SK-N-SH (cell line): Measurements from ENCODE around the gene ADNP2. TPM values are rescaled to one million over a fixed set of nuclear protein-coding genes. Genes with fewer than 3 reads are reported as not detected.
A peak's percentile ranks its signal among the peaks of the same experiment; 100 is the strongest.

ENCODE experiments used
- CTCF ChIA-PET: fragments of 300-600, 350-600 bp; formaldehyde crosslinking; extraction: SDS; loops from one replicate; lab custom pipeline; 2021; lab: Yijun Ruan, JAX
- POLR2A ChIA-PET: fragments of 350-600 bp; sonication (Branson Sonifier 250); formaldehyde crosslinking; extraction: SDS; loops from one replicate; lab custom pipeline; 2020; ENCODE audit warnings: antibody characterized with exemption, inconsistent platforms; lab: Yijun Ruan, JAX
- DNase-seq: peaks from one replicate; pipeline ENCODE4 v3.0.0; 2012
- H2AFZ ChIP-seq: fragments of 200-600 bp; sonication (generic); 2 replicates; pipeline ENCODE4 v1.8.1; 2016; ENCODE audit warnings: antibody characterized with exemption, mild to moderate bottlenecking, low read depth
- H3F3A ChIP-seq: fragments of 200-600 bp; sonication (generic); replicated peaks from 2 replicates; pipeline ENCODE3; 2016; ENCODE audit warnings: antibody characterized with exemption, mild to moderate bottlenecking; ENCODE audit not compliant: insufficient read depth
- H3K27ac ChIP-seq, 2 experiments: fragments of 200-500 bp in 1 of 2; fragments of 200-600 bp in 1 of 2; sonication (Bioruptor generic) in 1 of 2; sonication (generic), shearing (Covaris generic) in 1 of 2; 2 replicates each; pipeline versions ENCODE4 v1.5.1 to v1.6.1; 2014 to 2016; ENCODE audit warnings: low read depth in 2 of 2, inconsistent platforms in 1 of 2, low read length in 1 of 2, mild to moderate bottlenecking in 1 of 2, mixed read lengths in 1 of 2
- H3K27me3 ChIP-seq: fragments of 200-600 bp; sonication (generic), shearing (Covaris generic); 2 replicates; pipeline ENCODE4 v1.6.1; 2016; ENCODE audit warnings: mixed run types; ENCODE audit not compliant: insufficient read depth
- H3K36me3 ChIP-seq, 2 experiments: fragments of 200-500 bp in 1 of 2; fragments of 200-600 bp in 1 of 2; sonication (Bioruptor generic) in 1 of 2; sonication (generic) in 1 of 2; replicated peaks in 1 of 2; 2 replicates each; pipeline versions ENCODE3 to v1.5.1; 2014 to 2016; ENCODE audit warnings: low read length in 1 of 2, mild to moderate bottlenecking in 1 of 2; ENCODE audit not compliant: insufficient read depth in 2 of 2, control insufficient read depth in 1 of 2
- H3K4me1 ChIP-seq, 2 experiments: fragments of 200-500 bp in 1 of 2; fragments of 200-600 bp in 1 of 2; sonication (Bioruptor generic) in 1 of 2; sonication (generic), shearing (Covaris generic) in 1 of 2; 2 replicates each; pipeline versions ENCODE4 v1.5.1 to v1.6.1; 2014 to 2016; ENCODE audit warnings: low read depth in 1 of 2, low read length in 1 of 2, mixed run types in 1 of 2; ENCODE audit not compliant: insufficient read depth in 2 of 2, control insufficient read depth in 1 of 2
- H3K4me2 ChIP-seq: fragments of 200-600 bp; sonication (generic), shearing (Covaris generic); 2 replicates; pipeline ENCODE4 v1.6.1; 2017; ENCODE audit warnings: mixed run types
- H3K4me3 ChIP-seq, 2 experiments: fragments of 200-500 bp in 1 of 2; fragments of 200-600 bp in 1 of 2; sonication (Bioruptor generic) in 1 of 2; sonication (generic), shearing (Covaris generic) in 1 of 2; 2 replicates each; pipeline versions ENCODE4 v1.5.1 to v1.8.1; 2014 to 2016; ENCODE audit warnings: low read depth in 2 of 2, inconsistent platforms in 1 of 2, low read length in 1 of 2, mild to moderate bottlenecking in 1 of 2, mixed read lengths in 1 of 2, moderate library complexity in 1 of 2
- H3K79me2 ChIP-seq: fragments of 200-600 bp; sonication (generic); 2 replicates; pipeline ENCODE4 v1.8.1; 2017; ENCODE audit warnings: mild to moderate bottlenecking; ENCODE audit not compliant: insufficient read depth
- H3K9ac ChIP-seq: fragments of 200-600 bp; sonication (generic); 2 replicates; pipeline ENCODE4 v1.6.1; 2017; ENCODE audit warnings: mixed run types
- H3K9me2 ChIP-seq: fragments of 200-600 bp; sonication (generic); 2 replicates; pipeline ENCODE4 v1.6.1; 2017; ENCODE audit warnings: mixed run types
- H3K9me3 ChIP-seq: fragments of 200-600 bp; sonication (generic); 2 replicates; pipeline ENCODE4 v1.6.1; 2017; ENCODE audit warnings: mixed run types, mild to moderate bottlenecking, moderate library complexity
- H4K20me1 ChIP-seq: fragments of 200-600 bp; sonication (generic); 2 replicates; pipeline ENCODE4 v1.6.1; 2017; ENCODE audit warnings: mild to moderate bottlenecking, mixed run types; ENCODE audit not compliant: insufficient read depth
- CHD2 ChIP-seq: fragments of 150-350 bp; IDR thresholded peaks from 2 replicates; pipeline ENCODE4 v1.6.1; 2018; ENCODE audit warnings: low read length; ENCODE audit not compliant: partially characterized antibody
- CTCF ChIP-seq: fragments of 200-600 bp; sonication (generic); IDR thresholded peaks from 2 replicates; pipeline ENCODE4 v1.6.1; 2017; ENCODE audit warnings: antibody characterized with exemption, mild to moderate bottlenecking, moderate library complexity
- ELF1 ChIP-seq: IDR thresholded peaks from 2 replicates; pipeline ENCODE4 v1.4.0; 2012
- EZH2phosphoT487 ChIP-seq: fragments of 200-600 bp; sonication (generic); IDR thresholded peaks from 2 replicates; pipeline ENCODE4 v1.6.1; 2017; ENCODE audit warnings: low read depth, mixed run types, mild to moderate bottlenecking, antibody characterized with exemption, moderate library complexity, borderline replicate concordance
- FOXM1 ChIP-seq: IDR thresholded peaks from 2 replicates; pipeline ENCODE4 v1.4.0; 2012; ENCODE audit warnings: low read depth, mild to moderate bottlenecking
- GABPA ChIP-seq: IDR thresholded peaks from 2 replicates; pipeline ENCODE4 v1.4.0; 2012; ENCODE audit warnings: low read depth, mild to moderate bottlenecking
- IRF3 ChIP-seq: fragments of 150-350 bp; IDR thresholded peaks from 2 replicates; pipeline ENCODE4 v1.6.1; 2016; ENCODE audit warnings: mild to moderate bottlenecking, low read depth, low read length
- JUND ChIP-seq: IDR thresholded peaks from 2 replicates; pipeline ENCODE4 v1.4.0; 2012
- MAX ChIP-seq: IDR thresholded peaks from 2 replicates; pipeline ENCODE4 v1.4.0; 2012; ENCODE audit warnings: low read depth
- MEF2A ChIP-seq: IDR thresholded peaks from 2 replicates; pipeline ENCODE4 v1.4.0; 2012; ENCODE audit warnings: low read depth, borderline replicate concordance
- MXI1 ChIP-seq: IDR thresholded peaks from 2 replicates; pipeline ENCODE4 v1.6.1; 2012; ENCODE audit warnings: mild to moderate bottlenecking, low read depth, low read length, improper control_type of control experiment
- NRF1 ChIP-seq: IDR thresholded peaks from 2 replicates; pipeline ENCODE4 v1.6.1; 2012; ENCODE audit warnings: low read depth, mild to moderate bottlenecking, low read length
- PBX3 ChIP-seq: IDR thresholded peaks from 2 replicates; pipeline ENCODE4; 2012
- RAD21 ChIP-seq: IDR thresholded peaks from 2 replicates; pipeline ENCODE4 v1.6.1; 2012; ENCODE audit warnings: mild to moderate bottlenecking, low read length
- RCOR1 ChIP-seq: fragments of 150-350 bp; IDR thresholded peaks from 2 replicates; pipeline ENCODE4 v1.6.1; 2017; ENCODE audit warnings: antibody characterized with exemption, low read length
- REST ChIP-seq: IDR thresholded peaks from 2 replicates; pipeline ENCODE4 v1.6.1; 2012; ENCODE audit warnings: mild to moderate bottlenecking, low read depth, low read length, moderate library complexity
- RXRA ChIP-seq: IDR thresholded peaks from 2 replicates; pipeline ENCODE4 v1.4.0; 2012; ENCODE audit warnings: low read depth, mild to moderate bottlenecking, borderline replicate concordance
- SIN3A ChIP-seq: IDR thresholded peaks from 2 replicates; pipeline ENCODE4 v1.6.1; 2012; ENCODE audit warnings: low read depth, mild to moderate bottlenecking, low read length, moderate library complexity, borderline replicate concordance
- TAF1 ChIP-seq: IDR thresholded peaks from 2 replicates; pipeline ENCODE4 v1.6.1; 2012; ENCODE audit warnings: low read depth, mild to moderate bottlenecking, low read length, moderate library complexity, borderline replicate concordance
- TCF12 ChIP-seq: IDR thresholded peaks from 2 replicates; pipeline ENCODE4 v1.4.0; 2012
- YY1 ChIP-seq: IDR thresholded peaks from 2 replicates; pipeline ENCODE4 v1.4.0; 2012; ENCODE audit warnings: low read depth, mild to moderate bottlenecking
- ZBTB33 ChIP-seq: IDR thresholded peaks from 2 replicates; pipeline ENCODE4 v1.4.0; 2012; ENCODE audit warnings: low read depth, borderline replicate concordance
- WGBS: methylation state at CpG from one replicate; pipeline ENCODE4 v1.1.6; 2017; ENCODE audit warnings: low lambda C conversion rate; 5-methylcytosine and 5-hydroxymethylcytosine counted together
- polyA plus RNA-seq, 3 experiments: library from polyadenylated mRNA; depleted of rRNA; stranded (reverse); fragments of >200 nt; gene quantifications; 2 replicates each; pipeline ENCODE4 v1.2.3, GENCODE V29; 2012

ADNP2 gene
- polyA plus RNA-seq, 1 of the 3 experiments (the other 2 are of a cell fraction): 4.3 TPM

GRCh38 chr18:80147418-80148325 lies 38.6 kb downstream of the ADNP2 start:
- Histone ChIP-seq H4K20me1 (peaks cover 12% of the 10 kb centered on the region; the same call in 1 of the 2 replicates), H2AFZ (peak overlapping the region; percentile 85), H3K9me2 (no peaks in the 10 kb centered on the region), H3K79me2 (no peaks in the 10 kb centered on the region), H3K9ac (peak overlapping the region; percentile 55), H3K27me3 (no peaks in the 10 kb centered on the region), H3K27ac (peak overlapping the region in 1 of 2 experiments; percentile 53; a peak in 3 of 4 replicates), H3F3A (peaks cover 10% of the 10 kb centered on the region), H3K36me3 (peaks cover 16 to 36% of the 10 kb centered on the region in 2 experiments), H3K4me1 (peaks cover 0 to 8% of the 10 kb centered on the region in 2 experiments; a peak in 3 of 4 replicates), H3K9me3 (no peaks in the 10 kb centered on the region), H3K4me3 (peak overlapping the region; percentile 63 to 66), H3K4me2 (peak overlapping the region; percentile 82)
- POLR2A ChIA-PET: interaction anchor here (1.2 kb wide), 1 partner anchor 39 kb away, joined by 4 read pairs; no protein-coding TSS in a partner anchor
- CTCF ChIA-PET: interaction anchor here (4.8 kb wide), 1 partner anchor 10 kb away, joined by 31 read pairs; no protein-coding TSS in a partner anchor
- peak; percentile 79 for DNase-seq
- 60% methylated on average over 41 of the region's 52 CpGs for WGBS
- TF ChIP-seq SIN3A (no peak), ELF1 (no peak), NRF1 (no peak), JUND (no peak), REST (no peak), TAF1 (no peak), YY1 (peak; percentile 46; the same call in 1 of the 2 replicates), GABPA (peak; percentile 75), FOXM1 (no peak), MXI1 (peak; percentile 88), MAX (no peak), TCF12 (no peak), ZBTB33 (no peak), CHD2 (no peak), PBX3 (peak; percentile 91), RCOR1 (no peak), CTCF (no peak), EZH2phosphoT487 (no peak), RAD21 (no peak), IRF3 (no peak), RXRA (no peak), MEF2A (no peak)
